Stimulated activated CD8-positive, alpha-beta memory T cell treated with anti-CD3 and anti-CD28 coated beads, Interleukin-12 subunit alpha, Interleukin-12 subunit beta, amount 100 ng/mL, for 4 hours (primary cell): ENCODE results near the gene SH2D4B.

Experiments
- DNase-seq: peaks from one replicate; pipeline ENCODE4 v3.0.0-alpha.2; 2020; ENCODE audit warnings: low read depth

The SH2D4B gene

DNA sequence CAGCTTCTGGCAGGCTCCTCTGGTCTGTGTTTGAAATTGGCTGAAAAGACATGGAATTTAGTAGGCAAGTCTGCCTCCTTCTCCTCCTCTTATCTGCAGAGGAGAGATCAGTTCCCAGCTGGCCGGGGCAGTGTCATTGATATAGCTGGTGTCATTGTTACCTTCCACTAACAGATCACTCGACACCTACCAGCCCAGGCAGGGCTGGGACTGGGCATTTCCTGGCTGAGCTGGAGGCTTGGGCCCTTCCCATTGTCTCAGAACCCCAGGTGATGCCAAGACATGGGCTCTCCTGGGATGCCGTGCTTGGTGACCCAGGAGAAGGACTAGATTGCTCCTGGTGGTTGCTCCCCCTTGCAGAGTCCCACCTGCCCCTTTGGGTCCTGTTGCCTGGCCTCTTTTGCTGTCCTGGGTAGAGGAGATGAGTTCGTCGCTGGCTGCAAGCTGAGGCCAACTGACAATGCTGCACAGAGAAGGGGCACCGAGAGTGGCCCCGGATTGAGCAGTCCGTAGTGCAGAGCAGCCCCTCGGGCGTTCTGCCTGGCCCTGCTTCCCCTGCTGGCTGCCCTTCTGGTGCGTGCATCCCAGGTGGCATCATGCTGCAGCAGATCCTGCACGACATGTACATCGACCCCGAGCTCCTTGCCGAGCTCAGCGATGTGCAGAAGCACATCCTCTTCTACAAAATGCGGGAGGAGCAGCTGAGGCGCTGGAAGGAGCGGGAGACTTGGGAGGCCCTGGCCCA is at the start of gene SH2D4B:
Gene SH2D4B (plus strand): TSS at position 167 of the 745 bp plus-strand sequence. CDS start 430 bp downstream, at position 597.
- no peak for DNase-seq

DNA sequence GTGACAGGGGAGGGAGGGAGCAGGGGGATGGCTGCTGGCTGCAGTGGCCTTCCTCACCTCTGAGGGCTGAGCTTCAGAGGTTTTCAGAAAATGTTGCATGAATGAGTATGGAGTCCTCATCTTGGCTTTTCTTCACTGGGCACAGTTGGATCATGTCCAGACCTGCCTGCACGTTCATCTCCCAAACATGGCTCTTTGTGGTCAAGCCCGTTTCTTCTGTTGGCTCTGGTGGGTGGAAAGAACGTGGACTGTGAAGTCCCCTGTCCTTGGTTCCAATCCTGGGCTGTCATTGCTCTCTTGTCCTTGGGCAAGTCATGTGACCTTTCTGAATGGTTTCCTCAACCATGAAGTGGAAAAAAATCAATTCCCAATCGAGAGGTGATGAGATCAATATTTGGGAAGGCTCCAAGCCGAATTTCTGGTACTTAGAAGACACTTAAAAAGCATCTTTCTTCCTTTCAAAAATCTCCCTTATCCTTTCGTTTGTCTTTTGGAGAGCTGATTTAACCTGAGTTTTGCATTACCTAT is 49.1 kb upstream of the SH2D4B start:
- DNase-seq: no peak

DNA sequence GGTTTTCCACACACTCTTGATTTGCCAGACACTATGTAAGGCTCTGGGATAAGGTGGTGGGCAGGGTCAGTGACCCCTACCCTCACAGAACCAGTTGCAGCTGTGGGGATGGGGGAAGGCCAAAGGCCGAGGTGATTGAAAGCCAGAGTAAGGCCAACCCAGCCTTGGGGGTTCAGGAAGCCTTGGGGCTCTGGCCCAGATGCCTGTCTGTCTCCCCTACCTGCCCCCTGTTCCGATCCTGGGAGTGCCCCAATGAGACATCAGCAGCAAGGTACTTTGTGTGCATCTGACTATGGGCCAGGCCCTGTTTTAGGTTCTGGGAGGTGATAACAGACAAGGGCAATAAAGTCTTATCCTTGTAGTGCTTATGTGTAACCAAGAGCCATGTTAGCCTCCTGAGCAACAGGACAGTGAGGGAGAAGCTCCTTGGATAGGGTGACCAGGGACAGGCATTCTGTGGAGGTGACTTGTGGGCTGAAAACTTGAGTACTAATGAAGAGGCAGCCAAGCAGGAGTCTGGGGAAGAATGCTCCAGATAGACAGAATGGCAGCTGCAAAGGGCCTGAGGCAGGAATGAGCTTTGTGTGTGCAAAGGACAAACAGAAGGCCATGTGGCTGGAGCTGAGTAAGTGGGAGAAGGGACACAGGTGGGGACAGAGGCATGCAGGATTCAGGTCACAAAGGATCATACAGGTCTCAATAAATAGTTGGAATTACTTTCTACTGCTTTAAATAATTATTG is 48.2 kb upstream of the SH2D4B start:
- DNase-seq: no peak

DNA sequence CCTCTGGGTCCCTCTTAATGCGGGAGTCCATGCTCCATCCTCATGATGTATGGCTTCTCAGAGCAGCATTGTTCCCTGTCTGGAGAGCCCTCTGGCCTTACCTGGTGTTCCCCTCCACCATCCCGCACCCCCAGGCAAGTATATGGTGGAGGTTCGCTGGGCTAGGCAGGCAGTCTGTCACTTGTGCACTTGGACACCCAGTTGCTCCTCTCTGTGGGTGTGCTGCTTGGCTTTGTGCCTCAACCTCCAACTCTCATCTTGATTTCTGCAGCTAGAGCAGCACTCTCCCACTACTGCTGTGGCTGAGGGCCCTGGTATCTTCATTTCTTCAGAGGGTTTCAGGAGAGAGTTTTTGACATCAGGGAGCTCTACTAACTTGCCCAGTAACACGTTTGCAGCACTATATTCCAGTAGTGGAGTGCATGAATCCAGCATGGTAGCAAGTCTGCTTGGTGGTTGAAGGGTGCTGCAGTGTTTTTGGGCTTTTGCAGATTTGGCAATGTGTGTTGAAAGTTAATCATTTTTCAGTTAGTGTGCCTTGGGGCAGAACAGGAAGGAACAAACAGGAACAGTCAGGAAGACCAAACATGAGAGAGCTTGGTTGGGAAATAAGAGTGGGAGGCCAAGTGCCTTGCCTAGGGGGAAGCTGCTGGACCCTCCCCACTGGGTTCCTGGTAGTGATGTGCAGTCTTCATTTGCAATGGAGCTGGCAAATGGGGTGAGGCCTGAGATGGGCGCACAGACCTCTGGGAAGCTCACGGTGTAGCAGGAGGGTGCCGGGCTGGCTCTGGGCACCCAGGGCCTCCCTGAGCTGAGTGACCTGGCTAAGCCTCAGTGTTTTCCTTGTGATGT is 46.2 kb upstream of the SH2D4B start:
- DNase-seq: no peak

DNA sequence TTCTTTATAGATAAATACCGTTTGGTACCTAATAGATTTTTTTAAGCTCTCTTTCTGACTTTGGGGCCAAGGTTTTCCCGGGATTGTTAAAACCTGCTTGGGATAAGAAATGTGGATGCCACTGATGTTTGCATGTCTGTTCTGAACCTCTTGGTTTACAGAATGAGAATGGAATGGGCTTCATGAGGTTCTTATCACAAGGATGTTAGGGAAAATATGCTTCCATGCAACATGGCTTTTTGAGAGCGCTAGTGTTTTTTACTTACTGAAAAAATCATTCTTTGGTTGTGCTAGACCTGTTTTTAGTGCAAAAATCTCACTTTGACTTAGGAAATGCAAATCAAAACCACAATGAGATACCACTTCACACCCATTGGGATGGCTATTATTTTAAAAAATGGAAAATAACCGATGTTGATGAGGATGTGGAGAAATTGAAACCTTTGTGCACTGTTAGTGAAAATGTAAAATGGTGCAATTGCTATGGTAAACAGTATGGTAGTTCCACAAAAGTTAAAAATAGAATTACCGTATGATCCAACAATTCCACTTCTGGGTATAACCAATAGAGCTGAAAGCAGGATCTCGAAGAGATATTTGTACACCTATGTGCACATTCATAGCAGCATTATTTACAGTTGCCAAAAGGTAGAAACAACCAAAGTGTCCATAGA is 44.7 kb upstream of the SH2D4B start:
- no peak for DNase-seq

DNA sequence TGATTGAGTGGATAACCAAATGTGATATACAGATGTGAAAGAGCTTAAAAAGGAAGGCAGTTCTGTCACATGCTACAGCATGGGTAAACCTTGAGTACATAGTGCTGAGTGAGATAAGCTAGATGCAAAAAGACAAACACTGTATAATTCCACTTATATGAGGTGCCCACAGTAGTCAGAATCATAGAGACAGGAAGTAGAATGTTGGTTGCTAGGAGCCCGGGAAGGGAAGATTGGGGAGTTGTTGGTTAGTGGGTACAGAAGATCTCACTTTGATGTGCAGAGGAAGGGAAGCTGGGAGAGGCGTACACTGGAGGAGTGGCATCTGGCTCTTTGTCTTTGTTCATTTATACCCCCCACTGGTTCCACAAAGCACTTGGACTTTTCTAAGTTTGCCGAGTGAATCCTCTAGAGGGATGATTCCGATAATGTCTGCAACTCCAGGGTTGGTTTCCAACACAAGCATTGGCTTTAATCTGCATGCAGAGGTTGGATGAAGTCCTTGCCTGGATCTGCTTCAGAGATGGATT is 44.1 kb upstream of the SH2D4B start:
- no peak for DNase-seq

DNA sequence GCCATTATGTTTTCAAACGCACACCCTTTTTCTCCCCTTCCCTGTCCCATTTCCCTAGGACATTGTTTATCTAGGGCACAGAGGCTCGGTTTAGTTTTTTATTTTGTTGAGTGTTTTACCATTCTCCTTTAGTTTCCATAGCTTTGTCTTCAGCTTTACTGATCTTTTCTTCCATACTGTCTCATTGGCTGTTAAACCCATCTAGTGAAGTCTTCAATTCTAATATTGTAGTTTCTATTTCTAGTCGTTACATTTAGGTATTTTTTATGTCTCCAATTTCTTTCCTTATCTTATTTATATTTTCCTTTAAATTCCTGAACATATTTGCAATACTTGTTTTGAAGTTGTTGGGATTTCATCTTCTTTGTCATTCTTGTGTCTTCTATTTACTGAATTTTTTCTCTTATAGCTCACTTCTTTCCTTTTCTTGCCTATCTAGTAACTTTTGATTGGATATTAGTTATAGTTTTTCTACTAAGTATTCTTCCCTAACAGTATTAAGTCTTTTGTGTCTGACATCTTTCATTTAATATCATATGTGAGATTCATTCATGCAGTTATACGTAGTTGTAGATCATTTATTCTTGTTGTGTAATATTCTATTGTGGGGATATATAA is 41.0 kb upstream of the SH2D4B start:
- no peak for DNase-seq

DNA sequence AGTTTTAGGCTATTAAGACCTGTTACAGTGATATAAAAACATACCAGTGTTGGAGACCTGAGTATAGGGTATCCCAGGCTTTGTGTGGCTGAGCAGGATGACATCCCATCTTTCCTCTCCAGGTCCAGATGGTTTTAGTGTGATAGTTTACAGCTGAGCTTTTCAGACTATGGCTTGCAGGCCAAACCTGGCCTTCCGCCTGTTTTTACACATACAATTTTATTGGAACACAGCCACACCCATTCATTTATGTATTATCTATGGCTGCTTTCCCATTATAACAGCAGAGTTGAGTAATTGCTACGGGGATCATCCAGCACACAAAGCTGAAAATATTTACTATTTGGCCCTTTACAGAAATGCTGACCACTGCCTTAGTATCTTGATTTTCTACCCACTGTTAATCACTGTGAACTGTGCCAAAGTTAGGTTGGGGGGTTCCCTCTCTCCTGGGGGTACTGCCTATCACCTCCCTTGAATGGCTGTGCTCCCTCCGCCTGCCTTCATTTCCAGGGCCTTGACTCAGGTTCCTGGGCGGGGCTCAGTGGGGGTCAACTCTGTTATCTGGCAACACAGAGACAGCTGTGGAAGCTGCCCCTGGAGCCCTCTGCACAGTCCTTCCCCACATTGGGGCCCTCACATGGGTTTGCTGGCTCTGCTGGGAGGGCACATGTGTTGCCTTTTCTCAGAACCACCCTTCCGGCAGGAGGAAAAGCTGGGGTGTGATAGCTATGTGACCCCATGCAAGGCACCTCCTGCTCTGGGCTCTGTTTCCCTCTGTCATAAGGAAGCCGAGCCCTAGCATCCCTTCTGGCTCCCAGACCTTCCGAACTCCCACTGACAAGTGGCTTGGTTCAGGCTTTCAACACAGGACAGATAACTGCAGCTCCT is 40.3 kb upstream of the SH2D4B start:
- DNase-seq: no peak

DNA sequence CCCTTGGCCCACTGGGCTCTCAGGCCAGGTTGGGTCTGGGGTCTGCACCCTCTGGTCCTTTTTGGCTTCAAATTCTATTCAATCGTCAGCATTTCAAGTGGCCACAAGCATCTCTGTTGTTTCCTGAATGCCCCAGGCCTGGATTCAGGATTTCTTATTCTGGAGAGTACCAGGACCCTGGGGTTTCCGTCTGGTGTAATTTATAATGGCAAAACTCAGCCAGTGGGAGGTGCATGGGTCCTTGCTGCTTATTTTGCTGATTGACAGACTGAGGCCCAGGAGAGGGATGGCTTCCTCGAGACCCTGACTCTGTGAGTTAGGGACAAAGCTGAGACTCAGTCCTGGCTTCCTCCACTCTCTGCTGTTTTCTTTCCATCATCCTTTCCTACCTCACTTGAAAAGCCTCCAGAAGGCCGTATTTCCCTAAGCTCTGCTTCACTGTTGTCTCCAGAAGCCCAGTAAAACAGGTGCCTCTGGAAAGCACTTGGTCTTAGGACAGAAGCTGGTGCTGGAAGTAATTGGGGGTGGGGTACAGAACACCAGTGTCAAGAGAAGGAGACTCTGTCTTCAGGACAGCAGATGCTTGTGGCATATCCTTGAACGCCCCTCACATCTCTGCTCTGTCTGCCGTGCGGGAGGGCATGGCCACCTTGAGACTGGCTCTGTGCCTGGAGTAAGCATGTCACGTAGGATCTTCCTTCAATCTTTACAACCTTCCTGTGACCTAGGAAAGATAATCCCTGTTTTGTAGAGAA is 39.4 kb upstream of the SH2D4B start:
- DNase-seq: no peak

DNA sequence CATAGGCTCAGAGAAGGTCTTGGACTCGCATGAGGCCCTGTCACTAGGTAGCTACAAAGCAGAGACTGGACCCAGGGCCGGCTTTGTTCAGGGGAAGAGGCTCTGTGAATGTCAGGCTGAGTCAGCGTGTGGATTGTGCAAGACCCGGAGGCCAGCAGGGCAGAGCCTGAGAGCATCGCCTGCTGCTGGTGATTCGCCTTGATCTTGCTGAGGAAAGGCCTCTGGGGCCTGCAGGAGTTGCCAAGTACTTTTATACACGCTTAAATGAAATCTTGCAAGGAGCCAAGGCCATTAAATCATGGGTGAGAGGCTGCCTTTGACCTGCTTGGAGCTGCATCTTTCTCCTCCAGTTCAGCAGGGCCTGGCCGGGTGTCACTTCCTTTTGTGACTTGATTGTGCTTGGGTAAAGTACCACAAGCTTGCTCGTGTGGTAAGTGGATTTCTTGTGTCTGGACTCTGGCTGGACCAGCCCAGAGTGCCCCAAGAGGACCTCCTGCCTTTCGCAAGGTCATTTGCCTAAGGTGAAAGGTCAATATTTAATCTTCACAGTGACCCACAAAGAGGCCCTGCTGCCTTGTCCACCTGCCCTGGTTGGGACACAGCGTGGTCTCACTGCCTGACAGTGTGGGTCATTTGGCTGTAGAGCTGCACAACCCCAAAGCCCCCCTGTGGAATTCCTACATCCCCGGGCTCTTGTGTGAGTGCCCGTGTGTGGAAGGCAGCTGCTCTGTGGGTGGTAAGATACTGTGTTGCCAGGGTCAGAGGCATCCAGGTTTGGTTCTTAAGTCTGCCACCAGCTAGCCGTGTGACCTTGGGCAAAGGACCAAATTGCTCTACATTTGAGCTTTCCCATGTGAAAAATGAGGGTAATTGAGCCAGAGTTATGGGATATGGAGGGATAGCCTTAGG is 38.6 kb upstream of the SH2D4B start:
- DNase-seq: peak; percentile 48

DNA sequence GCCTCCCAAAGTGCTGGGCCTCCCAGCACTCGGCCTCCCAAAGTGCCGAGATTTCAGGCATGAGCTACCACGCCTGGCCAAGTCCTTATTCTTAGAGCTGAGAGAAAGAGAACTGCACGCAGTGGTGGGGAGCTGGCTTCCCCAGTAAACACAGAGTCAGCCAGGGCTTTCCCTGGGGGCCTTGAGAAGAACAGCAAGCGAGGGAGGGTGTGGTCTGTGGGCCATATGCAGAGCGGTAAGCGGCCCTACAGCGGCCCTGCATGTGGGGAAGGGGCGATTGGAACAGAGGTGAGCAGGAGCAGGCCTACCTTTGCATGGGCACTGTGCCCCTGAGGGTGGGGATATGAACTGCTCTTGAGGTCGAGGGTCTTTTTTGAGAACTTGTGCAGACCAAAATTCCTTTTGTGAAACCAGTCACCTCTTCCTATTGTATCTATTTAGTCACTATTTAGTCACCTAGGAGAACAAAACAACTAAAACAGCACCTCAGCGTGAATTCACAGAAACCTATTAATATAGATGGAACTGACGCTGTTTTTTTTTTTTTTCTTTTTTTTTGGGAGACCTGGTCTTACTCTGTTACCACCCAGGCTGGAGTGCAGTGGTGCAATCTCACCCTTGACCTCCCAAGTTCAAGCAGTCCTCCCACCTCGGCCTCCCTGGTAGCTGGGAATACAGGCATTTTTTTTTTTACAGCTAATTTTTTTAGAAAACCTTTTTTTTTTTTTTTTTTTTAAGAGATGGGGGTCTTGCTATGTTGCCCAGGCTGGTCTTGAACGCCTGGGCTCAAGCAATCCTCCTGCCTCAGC is 36.9 kb upstream of the SH2D4B start:
- DNase-seq: no peak

DNA sequence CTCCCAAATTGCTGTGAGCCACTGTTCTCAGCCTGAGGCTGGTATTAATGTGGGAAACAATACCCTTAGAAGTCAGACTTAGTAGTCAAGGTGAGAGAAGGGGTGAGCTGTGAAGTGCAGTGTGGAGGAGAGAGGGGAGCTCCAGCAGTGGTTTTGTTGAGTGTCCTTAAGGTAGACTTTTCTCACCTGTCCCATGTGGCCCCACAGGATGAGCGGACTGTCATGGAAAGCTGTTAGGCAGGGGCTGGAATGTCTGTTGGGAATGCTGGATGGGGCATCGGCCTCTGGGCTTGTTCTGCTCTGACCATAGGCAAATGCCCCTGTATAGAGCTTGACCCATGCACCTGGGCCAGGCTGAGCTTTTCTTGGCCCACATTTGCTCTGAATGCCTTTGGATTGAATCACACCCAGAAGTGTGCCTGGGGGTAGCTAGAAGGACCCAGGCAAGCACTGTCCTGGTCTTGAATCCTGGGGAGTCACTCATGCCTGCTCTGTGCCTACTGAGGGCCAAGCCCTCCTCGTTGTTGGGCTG is 36.3 kb upstream of the SH2D4B start:
- no peak for DNase-seq

DNA sequence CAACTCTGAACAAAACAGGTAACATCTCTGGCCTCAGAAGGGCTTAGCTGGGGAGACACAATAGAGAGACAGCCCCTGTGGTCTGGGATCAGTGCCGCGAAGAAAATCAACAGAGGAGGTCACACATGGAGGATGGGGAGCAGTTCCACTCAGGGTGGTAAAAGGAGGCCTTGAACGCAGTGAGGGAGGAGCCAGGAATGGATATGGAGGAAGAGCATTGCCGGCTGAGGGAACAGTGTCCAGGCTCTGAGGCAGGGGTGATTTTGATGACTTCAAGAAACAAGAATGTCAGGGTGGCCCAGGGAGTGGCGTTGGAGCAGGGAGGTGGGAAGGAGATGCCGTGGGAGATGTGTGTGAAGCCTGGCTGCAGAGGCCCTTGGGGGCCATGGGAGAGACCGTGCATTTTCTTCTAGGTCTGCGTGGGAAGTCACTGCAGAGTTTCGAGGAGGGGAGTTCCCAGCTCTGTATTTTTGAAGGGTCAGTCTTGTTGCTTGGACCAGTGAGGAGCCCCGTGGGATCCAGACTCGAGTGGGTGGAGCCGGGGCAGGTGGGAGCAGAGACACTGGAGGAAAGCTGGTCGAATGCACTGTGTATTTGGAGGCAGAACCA is 35.7 kb upstream of the SH2D4B start:
- DNase-seq: no peak

DNA sequence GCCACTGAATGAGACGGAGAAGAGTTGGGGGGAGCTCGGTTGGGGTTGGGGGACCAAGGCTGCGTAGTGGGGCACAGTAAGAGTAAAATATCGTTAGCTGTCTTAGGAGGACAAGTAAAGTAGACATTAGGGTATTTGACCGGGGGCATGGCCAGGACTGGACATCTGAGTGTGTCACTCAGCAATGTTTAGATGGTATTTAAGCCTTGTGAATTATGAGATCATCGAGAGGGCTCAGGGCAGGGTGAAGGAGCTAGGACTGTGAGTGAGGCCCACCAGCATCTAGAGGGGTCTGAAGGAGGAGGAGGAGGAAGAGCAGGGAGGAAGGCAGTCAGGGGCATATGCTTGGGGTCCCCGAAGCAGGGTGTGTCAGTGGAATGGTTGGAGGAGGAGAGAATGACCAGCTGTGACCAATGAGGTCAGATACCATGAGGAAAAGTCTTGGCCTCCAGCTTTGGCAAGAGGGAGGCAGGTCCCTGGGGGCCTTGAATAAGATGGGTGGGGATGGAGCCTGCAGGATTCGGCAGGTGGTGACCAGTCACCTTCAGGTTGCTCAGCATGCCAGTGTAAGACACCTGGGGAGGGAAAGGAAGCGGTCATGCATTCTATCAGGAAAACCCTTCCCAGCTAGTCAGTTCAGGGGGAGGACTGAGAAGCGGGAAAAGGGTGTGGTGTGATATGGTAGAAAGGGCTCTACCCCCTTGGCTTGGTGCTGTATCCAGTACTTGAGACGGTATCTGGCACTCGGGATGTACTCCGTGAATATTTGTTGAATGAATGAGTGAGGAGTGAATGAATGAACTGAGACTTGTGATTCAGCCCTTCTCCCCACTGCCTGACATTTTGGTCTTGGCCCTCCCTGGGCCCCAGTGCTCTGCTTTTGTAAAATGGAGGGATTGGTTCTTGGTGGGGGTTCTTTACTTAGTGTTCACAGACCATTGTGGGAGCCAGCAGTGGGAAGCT is 34.8 kb upstream of the SH2D4B start:
- DNase-seq: no peak

DNA sequence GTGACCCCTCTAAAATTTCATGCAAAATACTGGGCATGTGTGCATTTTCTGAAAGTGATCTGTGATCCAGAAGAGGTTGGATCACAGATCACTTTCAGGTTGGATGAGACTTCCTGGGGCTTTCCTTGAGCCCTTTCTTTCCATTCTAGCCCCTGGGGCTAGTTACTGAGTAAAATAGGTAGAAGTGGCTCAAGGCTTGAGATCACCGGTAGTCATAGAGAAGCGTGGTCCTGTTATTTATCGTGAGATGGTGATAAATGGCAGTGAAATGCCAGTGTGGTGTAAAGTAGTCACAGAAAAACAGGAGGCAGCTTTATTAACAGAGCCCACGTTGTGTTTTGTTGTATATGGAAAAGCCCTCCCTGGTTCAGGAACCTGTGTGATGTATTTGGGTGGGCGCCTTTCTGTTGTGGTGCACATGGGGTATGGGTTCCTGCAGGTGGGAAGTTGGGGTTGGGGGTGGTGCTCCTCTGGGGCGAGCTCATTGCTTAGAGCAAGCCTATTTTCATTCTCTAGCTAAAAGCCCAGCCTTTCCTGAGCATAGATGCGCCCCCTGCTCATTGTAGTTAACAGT is 34.0 kb upstream of the SH2D4B start:
- no peak for DNase-seq
